RWPE2 (cell line): ENCODE measurements around the gene TBX21.

ENCODE experiments used
- ATAC-seq: fragments of 200-7000 bp; cut with Tn5 transposase; 3 replicates; pipeline ENCODE4 v1.9.1; 2021; ENCODE audit warnings: low read depth
- DNase-seq: peaks from one replicate; pipeline ENCODE4 v3.0.0-alpha.2; 2020; ENCODE audit warnings: low spot score
- H3K27ac ChIP-seq: fragments of 450-650 bp; 2 replicates; pipeline ENCODE4 v1.5.1; 2017; ENCODE audit warnings: mild to moderate bottlenecking; ENCODE audit not compliant: poor library complexity, severe bottlenecking
- H3K27me3 ChIP-seq: fragments of 250-450 bp; sonication (Bioruptor Pico); 2 replicates; pipeline ENCODE4 v1.5.1; 2021; ENCODE audit warnings: mild to moderate bottlenecking, moderate library complexity; ENCODE audit not compliant: insufficient read depth, poor library complexity, severe bottlenecking
- H3K36me3 ChIP-seq: fragments of 250-450 bp; sonication (Bioruptor Pico); 2 replicates; pipeline ENCODE4 v1.5.1; 2020; ENCODE audit warnings: low read depth, mild to moderate bottlenecking, moderate library complexity
- H3K4me1 ChIP-seq: fragments of 250-450 bp; sonication (Bioruptor Pico); 2 replicates; pipeline ENCODE4 v1.5.1; 2021; ENCODE audit warnings: mild to moderate bottlenecking, moderate library complexity; ENCODE audit not compliant: insufficient read depth, poor library complexity, severe bottlenecking
- H3K4me3 ChIP-seq: fragments of 250-450 bp; sonication (Bioruptor Pico); 2 replicates; pipeline ENCODE4 v1.5.1; 2021; ENCODE audit warnings: mild to moderate bottlenecking, moderate library complexity; ENCODE audit not compliant: severe bottlenecking
- H3K9me3 ChIP-seq: fragments of 250-450 bp; sonication (Bioruptor Pico); 2 replicates; pipeline ENCODE4 v1.5.1; 2021; ENCODE audit warnings: mild to moderate bottlenecking, moderate library complexity; ENCODE audit not compliant: severe bottlenecking
- TF ChIP-seq, protein P1 (sequence below): fragments of 450-650 bp; IDR thresholded peaks from one replicate; pipeline ENCODE4 v1.5.1; 2017; ENCODE audit warnings: mild to moderate bottlenecking, moderate library complexity; ENCODE audit not compliant: poor library complexity, severe bottlenecking

Gene TBX21

DNA sequence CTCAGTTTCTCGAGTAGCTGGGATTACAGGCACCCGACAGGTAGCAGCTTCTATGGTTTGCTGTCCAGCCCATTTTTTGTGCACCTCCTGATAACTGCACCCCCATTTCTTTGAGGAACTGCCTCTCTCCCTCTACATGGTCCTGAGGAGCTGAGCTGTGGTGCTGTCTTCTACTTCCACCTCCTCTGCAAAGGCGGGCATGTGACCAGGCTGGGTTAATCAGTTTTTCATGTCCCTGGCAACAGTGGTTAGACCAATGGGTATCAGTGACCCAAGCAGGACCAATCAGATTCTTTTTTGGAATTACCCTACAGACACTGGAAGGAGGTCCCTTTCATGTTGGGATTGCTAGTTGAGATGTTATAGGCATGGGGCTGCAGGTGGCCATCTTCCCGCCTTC lies 41.3 kb downstream of the TBX21 start:
- H3K27me3 ChIP-seq: peaks cover 8% of the 10 kb centered on the region
- H3K9me3 ChIP-seq: no peaks in the 10 kb centered on the region
- no peaks in the 10 kb centered on the region for H3K4me1 ChIP-seq
- DNase-seq (no peak), ATAC-seq (no peak)
- no peaks in the 10 kb centered on the region for H3K36me3 ChIP-seq
- H3K4me3 ChIP-seq: no peak overlapping the region
- TF ChIP-seq, protein P1, sequence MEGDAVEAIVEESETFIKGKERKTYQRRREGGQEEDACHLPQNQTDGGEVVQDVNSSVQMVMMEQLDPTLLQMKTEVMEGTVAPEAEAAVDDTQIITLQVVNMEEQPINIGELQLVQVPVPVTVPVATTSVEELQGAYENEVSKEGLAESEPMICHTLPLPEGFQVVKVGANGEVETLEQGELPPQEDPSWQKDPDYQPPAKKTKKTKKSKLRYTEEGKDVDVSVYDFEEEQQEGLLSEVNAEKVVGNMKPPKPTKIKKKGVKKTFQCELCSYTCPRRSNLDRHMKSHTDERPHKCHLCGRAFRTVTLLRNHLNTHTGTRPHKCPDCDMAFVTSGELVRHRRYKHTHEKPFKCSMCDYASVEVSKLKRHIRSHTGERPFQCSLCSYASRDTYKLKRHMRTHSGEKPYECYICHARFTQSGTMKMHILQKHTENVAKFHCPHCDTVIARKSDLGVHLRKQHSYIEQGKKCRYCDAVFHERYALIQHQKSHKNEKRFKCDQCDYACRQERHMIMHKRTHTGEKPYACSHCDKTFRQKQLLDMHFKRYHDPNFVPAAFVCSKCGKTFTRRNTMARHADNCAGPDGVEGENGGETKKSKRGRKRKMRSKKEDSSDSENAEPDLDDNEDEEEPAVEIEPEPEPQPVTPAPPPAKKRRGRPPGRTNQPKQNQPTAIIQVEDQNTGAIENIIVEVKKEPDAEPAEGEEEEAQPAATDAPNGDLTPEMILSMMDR: no peak
- no peak overlapping the region for H3K27ac ChIP-seq

DNA sequence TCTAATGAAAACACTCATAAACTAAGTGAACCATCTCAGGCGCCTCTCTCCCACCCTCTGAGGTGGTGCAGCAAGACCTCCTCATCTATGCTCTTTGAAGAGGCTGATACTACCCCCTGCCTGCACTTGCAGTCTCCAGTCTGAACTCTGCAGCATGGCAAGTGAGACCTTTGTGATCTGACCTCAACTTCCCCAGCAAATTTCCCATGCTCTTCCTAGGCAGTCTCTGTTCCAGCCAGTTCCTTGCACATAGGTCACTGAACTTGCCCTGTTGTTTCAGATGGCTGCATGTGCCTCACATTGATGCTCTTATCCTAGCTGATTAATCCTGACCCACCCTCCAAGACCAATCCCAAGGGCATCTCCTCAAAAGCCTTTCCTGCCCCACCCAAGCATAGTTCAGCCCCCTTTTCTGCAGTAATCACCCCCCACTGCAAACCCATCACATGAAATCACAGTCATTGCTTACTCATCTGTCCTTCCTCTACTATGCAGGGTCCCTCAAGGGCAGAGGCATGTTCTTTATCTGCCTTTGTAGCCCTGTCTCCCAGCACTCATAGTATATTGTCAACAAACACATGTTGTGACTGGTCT lies 42.0 kb downstream of the TBX21 start:
- DNase-seq (no peak), ATAC-seq (no peak)
- Histone ChIP-seq H3K9me3 (no peaks in the 10 kb centered on the region), H3K27me3 (peaks cover 8% of the 10 kb centered on the region), H3K36me3 (no peaks in the 10 kb centered on the region), H3K4me3 (no peak overlapping the region), H3K4me1 (no peaks in the 10 kb centered on the region), H3K27ac (no peak overlapping the region)
- TF ChIP-seq, protein P1: no peak

DNA sequence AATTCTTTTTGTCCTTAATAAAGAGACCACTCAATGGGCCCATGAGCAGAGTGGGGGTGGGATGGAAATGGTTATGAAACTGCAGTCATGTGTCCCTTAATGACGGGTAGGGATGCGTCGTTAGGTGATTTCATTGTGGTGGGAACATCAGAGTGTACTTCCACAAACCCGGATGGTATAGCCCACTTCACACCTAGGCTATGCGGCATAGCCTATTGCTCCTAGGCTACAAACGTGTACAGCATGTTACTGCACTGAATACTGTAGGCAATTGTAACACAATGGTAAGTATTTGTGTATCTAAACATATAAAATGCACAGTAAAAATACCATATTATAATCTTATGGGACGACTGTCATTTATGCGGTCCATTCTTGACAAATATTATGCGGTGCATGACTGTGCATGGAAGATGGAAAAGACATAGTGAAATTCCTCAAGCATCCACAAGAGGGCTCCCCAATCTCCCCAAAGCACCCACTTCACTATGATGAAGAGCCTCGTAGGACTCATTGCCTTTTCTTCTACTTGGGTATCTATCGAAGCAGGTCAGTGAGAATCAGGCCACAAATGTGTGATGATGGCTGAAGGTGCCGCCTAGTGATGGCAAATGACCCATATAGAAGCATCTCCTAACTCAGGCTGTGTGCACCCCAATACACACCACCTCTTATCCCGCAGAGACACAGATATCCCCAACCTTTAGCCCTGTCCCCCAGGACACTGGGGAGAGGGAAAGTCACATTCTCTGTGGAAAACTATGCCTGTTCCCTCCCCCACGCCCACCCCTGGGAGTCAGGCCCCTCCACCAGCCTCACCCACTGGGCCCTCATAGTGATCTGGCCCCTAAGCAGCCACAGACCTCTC lies 43.5 kb downstream of the TBX21 start:
- DNase-seq (no peak), ATAC-seq (peak; percentile 79)
- H3K4me3 ChIP-seq: no peak overlapping the region
- H3K27me3 ChIP-seq: peaks cover 8% of the 10 kb centered on the region
- TF ChIP-seq, protein P1: peak; percentile 72
- no peaks in the 10 kb centered on the region for H3K4me1 ChIP-seq
- H3K27ac ChIP-seq: no peak overlapping the region
- H3K36me3 ChIP-seq: no peaks in the 10 kb centered on the region
- H3K9me3 ChIP-seq: no peaks in the 10 kb centered on the region

DNA sequence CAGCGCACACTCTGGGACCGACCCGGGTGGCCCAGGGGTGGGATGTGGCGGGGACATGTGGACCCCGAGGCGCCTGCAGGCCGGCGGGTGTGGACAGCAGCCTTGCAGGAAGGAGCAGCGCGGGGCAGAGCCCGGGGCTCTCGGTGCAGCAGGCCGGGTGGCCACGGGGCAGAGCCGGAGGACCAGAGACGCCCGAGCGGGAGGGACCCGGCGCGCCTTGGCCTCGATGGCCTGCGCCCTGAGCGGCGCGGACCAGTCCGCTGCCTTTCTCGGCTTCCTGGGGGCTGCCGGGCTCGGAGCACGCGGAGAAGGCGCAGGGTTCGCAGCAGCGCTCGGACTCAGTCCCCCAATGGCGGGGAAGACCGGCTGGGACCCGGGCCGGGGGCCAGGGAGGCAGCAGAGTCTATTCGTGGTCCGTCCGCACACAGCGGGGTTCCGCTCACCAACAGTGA lies 45.2 kb downstream of the TBX21 start:
- TF ChIP-seq, protein P1: no peak
- Histone ChIP-seq H3K36me3 (no peaks in the 10 kb centered on the region), H3K4me3 (no peak overlapping the region), H3K27me3 (peaks cover 8% of the 10 kb centered on the region), H3K4me1 (no peaks in the 10 kb centered on the region), H3K9me3 (no peaks in the 10 kb centered on the region), H3K27ac (no peak overlapping the region)
- no peak for DNase-seq
- no peak for ATAC-seq

DNA sequence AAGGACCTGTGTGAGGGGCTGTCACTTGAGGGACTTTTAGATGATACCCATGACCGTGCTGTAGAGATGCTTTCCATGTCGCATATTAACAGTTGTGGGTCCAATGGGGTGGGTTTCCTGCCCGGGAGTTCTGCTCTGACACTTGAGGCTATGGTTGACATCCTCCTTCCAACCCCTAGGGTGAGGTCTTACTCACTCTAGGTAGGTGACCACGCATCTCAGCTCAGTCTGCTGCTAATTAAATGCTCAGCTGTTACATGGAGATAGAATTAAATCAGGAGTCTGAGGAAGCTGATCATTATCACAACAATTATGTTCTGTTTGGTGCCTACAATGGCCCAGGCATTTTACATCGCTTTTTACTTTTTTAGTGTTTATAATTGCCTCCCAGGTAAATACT lies 48.4 kb downstream of the TBX21 start:
- H3K27me3 ChIP-seq: peaks cover 10% of the 10 kb centered on the region
- no peak overlapping the region for H3K27ac ChIP-seq
- ATAC-seq (no peak), DNase-seq (no peak)
- no peak overlapping the region for H3K4me3 ChIP-seq
- TF ChIP-seq, protein P1: no peak
- H3K4me1 ChIP-seq: no peaks in the 10 kb centered on the region
- H3K36me3 ChIP-seq: no peaks in the 10 kb centered on the region
- no peaks in the 10 kb centered on the region for H3K9me3 ChIP-seq
